IMR-90 (cell line): Measurements from ENCODE around the gene C7. TPM values are rescaled to one million over a fixed set of nuclear protein-coding genes. Genes with fewer than 3 reads are reported as not detected.

Experiments used
- ATAC-seq: fragments of 200-7000 bp; cut with Tn5 transposase; 2 replicates; pipeline ENCODE4 v1.9.1; 2020; ENCODE audit warnings: low read depth, mild to moderate bottlenecking, moderate library complexity
- BruUV-seq: library from RNA; stranded (reverse); fragments of 400-500 nt; replicated peaks from 2 replicates; lab custom pipeline; 2021; lab: Mats Ljungman, UMichigan
- CTCF ChIA-PET: fragments of 300-600 bp; formaldehyde crosslinking; extraction: SDS; loops from one replicate; lab custom pipeline; 2021; ENCODE audit warnings: antibody characterized with exemption; lab: Yijun Ruan, JAX
- POLR2A ChIA-PET: fragments of 300-600 bp; sonication (Branson Sonifier 250); formaldehyde crosslinking; loops from one replicate; lab custom pipeline; 2022; ENCODE audit warnings: antibody characterized with exemption; ENCODE audit not compliant: unreplicated experiment; lab: Charles Lee
- DNase-seq: peaks from one replicate; pipeline ENCODE4 v3.0.0; 2013
- H2AFZ ChIP-seq: replicated peaks from 2 replicates; pipeline ENCODE3; 2013; ENCODE audit warnings: low read length, mild to moderate bottlenecking; ENCODE audit not compliant: poor library complexity
- H2AK5ac ChIP-seq: 2 replicates; pipeline ENCODE4 v1.6.1; 2013; ENCODE audit warnings: low read depth, low read length, inconsistent platforms
- H2AK9ac ChIP-seq: replicated peaks from 2 replicates; pipeline ENCODE3; 2013; ENCODE audit warnings: mild to moderate bottlenecking, low read depth, low read length, moderate library complexity; ENCODE audit not compliant: poor library complexity
- H2BK120ac ChIP-seq: 2 replicates; pipeline ENCODE4 v1.6.1; 2013; ENCODE audit warnings: low read depth, low read length, inconsistent platforms
- H2BK15ac ChIP-seq: 3 replicates; pipeline ENCODE4 v1.6.1; 2013; ENCODE audit warnings: low read depth, low read length, inconsistent platforms
- H2BK20ac ChIP-seq: 2 replicates; pipeline ENCODE4 v1.6.1; 2013; ENCODE audit warnings: low read depth, mild to moderate bottlenecking, inconsistent platforms, low read length, moderate library complexity
- H2BK5ac ChIP-seq: 2 replicates; pipeline ENCODE4 v1.6.1; 2013; ENCODE audit warnings: mild to moderate bottlenecking, low read depth, low read length, inconsistent platforms; ENCODE audit not compliant: poor library complexity, severe bottlenecking
- H3K14ac ChIP-seq: replicated peaks from 2 replicates; pipeline ENCODE4 v1.6.1; 2013; ENCODE audit warnings: low read depth, low read length, inconsistent platforms
- H3K18ac ChIP-seq: 2 replicates; pipeline ENCODE4 v1.6.1; 2013; ENCODE audit warnings: low read depth, low read length, control low read depth
- H3K23ac ChIP-seq: 2 replicates; pipeline ENCODE4 v1.6.1; 2013; ENCODE audit warnings: low read depth, low read length, inconsistent platforms
- H3K27ac ChIP-seq: 2 replicates; pipeline ENCODE4 v1.5.1; 2013; ENCODE audit warnings: mild to moderate bottlenecking, control low read depth, low read length; ENCODE audit not compliant: insufficient read depth
- H3K27me3 ChIP-seq: 2 replicates; pipeline ENCODE4 v1.6.1; 2013; ENCODE audit warnings: low read length; ENCODE audit not compliant: control insufficient read depth, insufficient read depth
- H3K36me3 ChIP-seq: 2 replicates; pipeline ENCODE4 v1.6.1; 2013; ENCODE audit warnings: low read length, mixed read lengths; ENCODE audit not compliant: control insufficient read depth, insufficient read depth
- H3K4ac ChIP-seq: 2 replicates; pipeline ENCODE4 v1.6.1; 2013; ENCODE audit warnings: low read depth, low read length, inconsistent platforms
- H3K4me1 ChIP-seq: 2 replicates; pipeline ENCODE4 v1.6.1; 2013; ENCODE audit warnings: low read length, mixed read lengths; ENCODE audit not compliant: control insufficient read depth, insufficient read depth
- H3K4me2 ChIP-seq: 2 replicates; pipeline ENCODE4 v1.6.1; 2013; ENCODE audit warnings: low read depth, mild to moderate bottlenecking, control low read depth, low read length, moderate library complexity
- H3K4me3 ChIP-seq: 2 replicates; pipeline ENCODE4 v1.5.1; 2013; ENCODE audit warnings: low read depth, mild to moderate bottlenecking, control low read depth, low read length, moderate library complexity; ENCODE audit not compliant: insufficient read depth
- H3K56ac ChIP-seq: 2 replicates; pipeline ENCODE4 v1.6.1; 2013; ENCODE audit warnings: low read length, inconsistent platforms; ENCODE audit not compliant: insufficient read depth; ENCODE audit errors: extremely low read depth
- H3K79me1 ChIP-seq, 2 experiments: 2 replicates each; pipeline ENCODE4 v1.6.1; 2013; ENCODE audit warnings: low read length in 2 of 2, inconsistent platforms in 1 of 2, low read depth in 1 of 2
- H3K9ac ChIP-seq: 2 replicates; pipeline ENCODE4 v1.6.1; 2013; ENCODE audit warnings: low read depth, low read length, control low read depth
- H3K9me1 ChIP-seq: 2 replicates; pipeline ENCODE4 v1.6.1; 2013; ENCODE audit warnings: low read length, inconsistent platforms; ENCODE audit not compliant: insufficient read depth
- H3K9me3 ChIP-seq: 2 replicates; pipeline ENCODE4 v1.6.1; 2013; ENCODE audit warnings: low read length; ENCODE audit not compliant: control insufficient read depth, insufficient read depth
- H4K20me1 ChIP-seq: 2 replicates; pipeline ENCODE4 v1.6.1; 2013; ENCODE audit warnings: low read length, inconsistent platforms; ENCODE audit not compliant: insufficient read depth
- H4K5ac ChIP-seq: 2 replicates; pipeline ENCODE4 v1.6.1; 2013; ENCODE audit warnings: mild to moderate bottlenecking, low read depth, low read length, control low read depth
- H4K8ac ChIP-seq, 2 experiments: 2 replicates each; pipeline ENCODE4 v1.6.1; 2013; ENCODE audit warnings: low read depth in 2 of 2, low read length in 2 of 2, control low read depth in 1 of 2, inconsistent platforms in 1 of 2
- H4K91ac ChIP-seq: 2 replicates; pipeline ENCODE4 v1.6.1; 2013; ENCODE audit warnings: low read depth, low read length, inconsistent platforms; ENCODE audit not compliant: insufficient read depth
- CEBPB ChIP-seq: IDR thresholded peaks from 2 replicates; pipeline ENCODE4 v1.6.1; 2012; ENCODE audit warnings: low read depth, low read length, improper control_type of control experiment
- WGBS, 2 experiments: methylation state at CpG; one replicate each; pipeline versions ENCODE4 v1.1.5 to v1.1.7; 2013; ENCODE audit warnings: missing lambda C conversion rate in 2 of 2; ENCODE audit not compliant: insufficient read length in 1 of 2; ENCODE audit errors: extremely low coverage in 2 of 2; 5-methylcytosine and 5-hydroxymethylcytosine counted together
- dilution Hi-C: fragments of 300-500 bp; cut with HindIII; formaldehyde crosslinking; loops from one replicate; pipeline ENCODE4 v1.14.3; 2018; ENCODE audit warnings: low sequenced_read_pairs; ENCODE audit not compliant: unreplicated experiment
- in situ Hi-C: fragments of 300-500 bp; cut with MboI; formaldehyde crosslinking; loops from 3 replicates; pipeline ENCODE4 v1.14.3; 2019; ENCODE audit warnings: low sequenced_read_pairs, inconsistent platforms, mixed read lengths
- intact Hi-C: fragments of 100-400 bp; cut with micrococcal nuclease; formaldehyde crosslinking; loops from 2 replicates; pipeline ENCODE4 v1.10.0; 2022
- polyA plus RNA-seq, 3 experiments: library from polyadenylated mRNA; depleted of rRNA; stranded (reverse); fragments of >200 nt; gene quantifications; 2 replicates each; pipeline ENCODE4 v1.2.3, GENCODE V29; 2012; ENCODE audit warnings: low replicate concordance in 1 of 3
- total RNA-seq: library from RNA; depleted of rRNA; stranded (reverse); fragments of >200 nt; gene quantifications from 2 replicates; pipeline ENCODE4 v1.2.3, GENCODE V29; 2012
- TF ChIP-seq, protein P1 (sequence below): fragments of 150-350 bp; IDR thresholded peaks from 2 replicates; pipeline ENCODE4 v1.6.1; 2017; ENCODE audit warnings: mild to moderate bottlenecking, antibody characterized with exemption, low read length, low read depth
- TF ChIP-seq, protein P2 (sequence below): conservative IDR thresholded peaks from 2 replicates; pipeline ENCODE4 v1.5.1; 2012; ENCODE audit warnings: mild to moderate bottlenecking, low read depth, low read length, improper control_type of control experiment

The C7 gene
- total and polyA plus RNA-seq, 2 of the 4 experiments (the other 2 are of a cell fraction): 0.54 to 1.8 TPM

DNA sequence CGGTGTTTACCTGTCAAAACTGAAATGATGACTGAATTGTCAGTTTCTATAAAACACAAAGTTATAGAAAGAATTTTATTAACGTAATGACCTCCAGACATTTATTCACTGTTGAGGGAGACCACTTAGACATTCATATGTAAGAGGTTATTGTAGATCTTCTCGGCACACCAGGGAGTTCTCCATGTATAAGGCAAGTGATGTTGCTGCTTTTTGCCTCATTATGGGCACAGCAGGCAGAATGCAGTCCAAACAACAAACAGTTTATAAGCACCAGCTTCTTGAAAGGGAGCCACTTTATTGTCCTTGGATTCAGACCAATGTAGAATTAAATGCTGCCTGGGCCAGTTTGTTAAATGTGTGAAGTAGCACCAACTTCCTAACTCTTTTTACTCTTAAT lies 66.7 kb downstream of the C7 start:
- Histone ChIP-seq H2AK5ac (no peak overlapping the region), H2BK5ac (no peak overlapping the region), H3K36me3 (no peaks in the 10 kb centered on the region), H3K23ac (no peak overlapping the region), H3K79me1 (no peaks in the 10 kb centered on the region), H3K56ac (no peak overlapping the region), H3K27ac (no peak overlapping the region), H2AK9ac (no peak overlapping the region), H3K9ac (no peak overlapping the region), H3K9me1 (peaks cover 2% of the 10 kb centered on the region; the same call in 1 of the 2 replicates), H2BK120ac (peak overlapping the region; percentile 42; the same call in 1 of the 2 replicates), H2AFZ (no peak overlapping the region), H2BK15ac (no peak overlapping the region), H4K20me1 (no peaks in the 10 kb centered on the region), H3K4me3 (no peak overlapping the region), H2BK20ac (no peak overlapping the region; the same call in 1 of the 2 replicates), H3K4ac (no peak overlapping the region), H3K9me3 (no peaks in the 10 kb centered on the region), H3K14ac (no peak overlapping the region), H4K8ac (no peak overlapping the region), H3K4me2 (no peak overlapping the region), H3K4me1 (peaks cover 2% of the 10 kb centered on the region; the same call in 1 of the 2 replicates), H3K27me3 (no peaks in the 10 kb centered on the region), H4K91ac (no peak overlapping the region), H4K5ac (peak overlapping the region; percentile 42; the same call in 1 of the 2 replicates), H3K18ac (peak overlapping the region; percentile 80; the same call in 1 of the 2 replicates)
- CTCF ChIA-PET: interaction anchor here (0.6 kb wide), 1 partner anchor 14 kb away, joined by 3 read pairs; no protein-coding TSS in a partner anchor
- intact Hi-C loops (no loop called here), dilution Hi-C loops (no loop called here), in situ Hi-C loops (no loop called here)
- TF ChIP-seq, protein P1, sequence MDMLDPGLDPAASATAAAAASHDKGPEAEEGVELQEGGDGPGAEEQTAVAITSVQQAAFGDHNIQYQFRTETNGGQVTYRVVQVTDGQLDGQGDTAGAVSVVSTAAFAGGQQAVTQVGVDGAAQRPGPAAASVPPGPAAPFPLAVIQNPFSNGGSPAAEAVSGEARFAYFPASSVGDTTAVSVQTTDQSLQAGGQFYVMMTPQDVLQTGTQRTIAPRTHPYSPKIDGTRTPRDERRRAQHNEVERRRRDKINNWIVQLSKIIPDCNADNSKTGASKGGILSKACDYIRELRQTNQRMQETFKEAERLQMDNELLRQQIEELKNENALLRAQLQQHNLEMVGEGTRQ: no peak
- TF ChIP-seq, protein P2, sequence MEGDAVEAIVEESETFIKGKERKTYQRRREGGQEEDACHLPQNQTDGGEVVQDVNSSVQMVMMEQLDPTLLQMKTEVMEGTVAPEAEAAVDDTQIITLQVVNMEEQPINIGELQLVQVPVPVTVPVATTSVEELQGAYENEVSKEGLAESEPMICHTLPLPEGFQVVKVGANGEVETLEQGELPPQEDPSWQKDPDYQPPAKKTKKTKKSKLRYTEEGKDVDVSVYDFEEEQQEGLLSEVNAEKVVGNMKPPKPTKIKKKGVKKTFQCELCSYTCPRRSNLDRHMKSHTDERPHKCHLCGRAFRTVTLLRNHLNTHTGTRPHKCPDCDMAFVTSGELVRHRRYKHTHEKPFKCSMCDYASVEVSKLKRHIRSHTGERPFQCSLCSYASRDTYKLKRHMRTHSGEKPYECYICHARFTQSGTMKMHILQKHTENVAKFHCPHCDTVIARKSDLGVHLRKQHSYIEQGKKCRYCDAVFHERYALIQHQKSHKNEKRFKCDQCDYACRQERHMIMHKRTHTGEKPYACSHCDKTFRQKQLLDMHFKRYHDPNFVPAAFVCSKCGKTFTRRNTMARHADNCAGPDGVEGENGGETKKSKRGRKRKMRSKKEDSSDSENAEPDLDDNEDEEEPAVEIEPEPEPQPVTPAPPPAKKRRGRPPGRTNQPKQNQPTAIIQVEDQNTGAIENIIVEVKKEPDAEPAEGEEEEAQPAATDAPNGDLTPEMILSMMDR: no peak
- no peak for TF ChIP-seq CEBPB
- DNase-seq (no peak), ATAC-seq (no peak)
- POLR2A ChIA-PET: interaction anchor here (0.6 kb wide), 1 partner anchor 29 kb away, joined by 8 read pairs; no protein-coding TSS in a partner anchor
- no TSS peak for BruUV-seq
- no CpG with 5 or more reads among the region's 3 CpGs for WGBS, 2 experiments
